Stimulated activated CD4-positive, alpha-beta T cell treated with anti-CD3 and anti-CD28 coated beads, Interleukin-4, amount 100 ng/mL, for 48 hours (primary cell): Measurements from ENCODE around the gene IPO4.

Source experiments
- DNase-seq, 2 donors: peaks; one replicate each; pipeline ENCODE4 v3.0.0-alpha.2; 2020; ENCODE audit warnings: low read depth in 2 of 2

Gene IPO4

DNA sequence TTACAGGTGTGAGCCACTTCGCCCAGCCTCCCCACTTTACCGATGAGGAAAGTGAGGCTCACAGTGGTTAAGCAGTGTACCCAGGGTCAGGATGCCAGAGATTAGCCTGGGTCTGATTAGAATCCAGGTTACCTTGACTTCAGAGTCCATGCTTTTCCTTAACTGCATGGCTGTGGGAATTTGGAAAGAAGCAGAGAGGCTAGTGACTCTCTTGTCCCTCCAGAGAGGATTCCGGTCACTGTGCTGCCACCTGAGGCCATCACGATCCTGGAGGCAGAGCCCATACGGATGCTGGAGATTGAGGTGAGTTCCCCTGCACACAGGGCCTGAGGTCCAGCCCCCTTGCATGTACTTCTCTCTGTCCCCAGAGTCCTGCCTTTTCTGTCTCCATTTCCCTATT lies 12.0 kb downstream of the IPO4 start:
- no peak for DNase-seq

DNA sequence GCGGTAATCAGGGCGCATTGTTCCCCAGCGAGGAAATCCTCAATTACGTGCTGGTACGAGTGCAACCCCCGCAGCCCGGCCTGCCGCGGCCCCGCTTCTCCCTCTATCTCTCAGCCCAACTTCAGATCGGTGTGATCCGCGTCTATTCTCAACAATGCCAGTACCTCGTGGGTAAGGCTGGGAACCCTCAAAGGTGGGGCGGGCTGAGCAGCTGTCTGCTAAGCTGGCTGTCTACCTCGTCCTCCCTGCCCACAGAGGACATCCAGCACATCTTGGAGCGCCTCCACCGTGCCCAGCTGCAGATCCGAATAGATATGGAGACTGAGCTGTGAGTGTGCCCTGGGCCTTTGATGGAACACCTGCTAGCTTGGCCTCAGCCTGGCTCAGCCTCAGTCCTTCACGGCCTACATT lies 15.7 kb downstream of the IPO4 start:
- DNase-seq: no peak

DNA sequence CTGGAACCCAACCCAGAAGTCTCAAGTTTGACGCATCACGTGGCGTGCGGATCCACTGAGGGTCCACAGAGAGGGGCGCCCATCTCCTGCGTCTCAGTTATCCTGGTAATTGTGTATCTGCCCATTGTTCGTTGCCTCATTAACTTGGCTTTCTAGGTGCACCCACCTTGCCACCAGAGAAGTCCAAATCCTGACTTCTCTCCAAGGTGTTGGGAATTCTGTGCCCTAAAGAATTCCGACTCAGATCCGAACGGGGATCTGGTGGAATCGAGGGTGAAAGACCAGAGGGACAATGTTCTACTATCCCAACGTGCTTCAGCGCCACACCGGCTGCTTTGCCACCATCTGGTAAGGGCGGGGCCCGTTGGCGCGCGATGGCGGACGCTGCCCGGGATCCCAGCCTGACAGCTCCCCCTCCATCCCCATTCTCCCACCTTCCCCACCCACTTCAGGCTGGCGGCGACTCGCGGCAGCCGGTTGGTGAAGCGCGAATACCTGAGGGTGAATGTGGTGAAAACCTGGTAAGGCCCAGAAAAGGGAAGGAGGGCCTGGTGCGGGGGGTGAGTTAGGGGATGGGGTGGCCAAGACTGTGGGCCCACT lies 16.3 kb downstream of the IPO4 start:
- DNase-seq: no peak

DNA sequence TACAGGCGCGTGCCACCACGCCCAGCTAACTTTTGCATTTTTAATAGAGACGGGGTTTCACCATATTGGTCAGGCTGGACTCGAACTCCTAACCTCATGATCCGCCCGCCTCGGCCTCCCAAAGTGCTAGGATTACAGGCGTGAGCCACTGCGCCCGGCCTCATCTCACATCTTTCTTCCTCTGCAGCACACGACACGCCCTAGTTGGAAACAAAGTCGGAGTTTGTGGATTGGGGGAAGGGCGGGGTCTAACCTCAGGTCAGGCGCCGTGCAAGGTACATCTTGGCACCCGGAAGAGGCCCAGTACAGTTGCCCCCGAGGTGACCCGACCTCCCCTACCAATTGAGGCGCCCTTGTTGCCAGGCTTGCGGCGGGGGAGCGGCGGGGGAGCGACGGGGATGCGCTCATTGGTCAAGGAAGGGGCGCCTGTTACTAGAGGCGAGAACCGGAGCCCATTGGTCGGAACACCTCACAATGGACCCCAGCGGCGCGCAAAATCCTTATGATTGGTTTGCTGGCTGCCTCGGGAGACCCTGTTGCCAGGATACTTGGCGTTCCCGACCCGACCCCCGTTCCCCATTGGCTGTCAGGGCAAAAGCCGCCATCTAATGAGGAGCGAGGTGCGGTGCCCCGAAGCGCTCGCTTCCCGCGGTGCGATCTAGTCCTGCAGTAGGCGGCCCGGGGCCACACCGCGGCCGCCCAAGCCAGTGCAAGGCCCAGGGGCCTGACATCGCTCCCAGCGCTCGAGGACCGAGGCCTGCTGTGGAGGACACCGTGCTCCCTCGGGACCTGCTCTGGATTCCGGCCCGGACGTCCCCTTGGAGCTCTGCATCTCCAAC lies 17.0 kb downstream of the IPO4 start, which contains the start of gene REC8:
Gene REC8, plus strand, starts transcription at position 659 of the 839 bp plus-strand sequence. CDS start 473 bp downstream, outside the sequence.
- peak; percentile 60 to 62 for DNase-seq

DNA sequence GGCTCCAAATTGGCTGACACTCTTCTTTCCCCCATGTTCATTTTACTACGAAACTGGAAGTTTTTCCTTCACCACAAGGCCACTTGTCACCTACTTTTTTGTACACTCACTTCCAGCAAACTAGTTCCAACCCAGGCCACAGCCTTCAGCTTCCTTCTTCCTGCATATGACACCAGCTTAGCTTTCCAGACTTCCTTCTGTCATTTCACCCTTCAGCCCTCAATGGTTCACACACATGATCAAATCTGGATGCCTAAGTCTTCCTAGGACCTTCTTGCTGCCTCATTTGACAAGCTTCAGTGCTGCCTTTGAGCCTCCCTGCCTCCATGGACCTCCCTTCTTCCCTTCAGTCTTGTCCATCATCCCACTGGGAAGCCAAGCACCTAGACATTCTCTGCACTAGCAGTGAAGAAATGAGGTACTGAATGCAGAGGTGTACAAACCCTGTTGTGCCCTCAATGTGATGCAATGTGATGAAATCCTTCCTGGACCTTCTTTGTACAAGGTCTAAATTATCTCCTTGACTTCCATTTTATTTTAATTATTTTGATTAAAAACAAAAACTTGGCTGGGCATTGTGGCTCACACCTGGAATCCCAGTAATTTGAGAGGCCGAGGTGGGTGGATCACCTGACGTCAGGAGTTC lies 21.0 kb downstream of the IPO4 start:
- DNase-seq: no peak

DNA sequence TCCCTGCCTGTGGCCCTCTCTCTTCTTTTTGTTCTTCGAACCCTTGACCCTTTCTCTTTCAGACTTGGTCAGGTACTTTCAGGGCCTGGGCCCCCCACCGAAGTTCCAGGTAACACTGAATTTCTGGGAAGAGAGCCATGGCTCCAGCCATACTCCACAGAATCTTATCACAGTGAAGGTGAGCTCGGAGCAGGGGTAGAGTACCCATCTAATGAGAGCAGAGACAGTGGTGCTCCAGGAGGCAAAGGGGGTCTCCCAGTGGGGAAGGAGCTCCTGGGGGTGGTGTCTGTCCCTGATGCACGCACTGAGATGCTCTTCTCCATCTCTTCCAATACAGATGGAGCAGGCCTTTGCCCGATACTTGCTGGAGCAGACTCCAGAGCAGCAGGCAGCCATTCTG lies 22.8 kb downstream of the IPO4 start:
- no peak for DNase-seq

DNA sequence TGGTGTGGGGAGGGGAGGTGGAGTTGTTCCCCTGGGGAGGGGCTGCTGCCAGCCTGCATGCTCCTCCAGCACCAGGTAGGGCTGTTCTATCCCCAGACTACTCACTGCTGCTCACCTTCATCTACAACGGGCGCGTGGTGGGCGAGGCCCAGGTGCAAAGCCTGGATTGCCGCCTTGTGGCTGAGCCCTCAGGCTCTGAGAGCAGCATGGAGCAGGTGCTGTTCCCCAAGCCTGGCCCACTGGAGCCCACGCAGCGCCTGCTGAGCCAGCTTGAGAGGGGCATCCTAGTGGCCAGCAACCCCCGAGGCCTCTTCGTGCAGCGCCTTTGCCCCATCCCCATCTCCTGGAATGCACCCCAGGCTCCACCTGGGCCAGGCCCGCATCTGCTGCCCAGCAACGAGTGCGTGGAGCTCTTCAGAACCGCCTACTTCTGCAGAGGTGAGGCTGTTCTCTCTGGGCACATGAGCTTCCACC lies 24.1 kb downstream of the IPO4 start:
- no peak for DNase-seq

DNA sequence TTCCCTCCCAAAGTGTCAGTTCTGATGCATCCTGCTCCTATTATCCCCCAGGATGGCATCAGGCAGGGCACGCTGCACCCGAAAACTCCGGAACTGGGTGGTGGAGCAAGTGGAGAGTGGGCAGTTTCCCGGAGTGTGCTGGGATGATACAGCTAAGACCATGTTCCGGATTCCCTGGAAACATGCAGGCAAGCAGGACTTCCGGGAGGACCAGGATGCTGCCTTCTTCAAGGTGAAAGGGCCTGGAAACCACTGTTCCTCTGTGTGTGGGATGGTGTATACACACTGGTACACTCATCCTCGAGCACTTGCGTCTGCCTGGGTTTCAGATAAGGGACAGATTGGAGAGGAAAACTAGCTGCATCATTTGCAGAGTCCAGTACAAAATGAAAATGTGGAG lies 26.5 kb downstream of the IPO4 start:
- DNase-seq: no peak

DNA sequence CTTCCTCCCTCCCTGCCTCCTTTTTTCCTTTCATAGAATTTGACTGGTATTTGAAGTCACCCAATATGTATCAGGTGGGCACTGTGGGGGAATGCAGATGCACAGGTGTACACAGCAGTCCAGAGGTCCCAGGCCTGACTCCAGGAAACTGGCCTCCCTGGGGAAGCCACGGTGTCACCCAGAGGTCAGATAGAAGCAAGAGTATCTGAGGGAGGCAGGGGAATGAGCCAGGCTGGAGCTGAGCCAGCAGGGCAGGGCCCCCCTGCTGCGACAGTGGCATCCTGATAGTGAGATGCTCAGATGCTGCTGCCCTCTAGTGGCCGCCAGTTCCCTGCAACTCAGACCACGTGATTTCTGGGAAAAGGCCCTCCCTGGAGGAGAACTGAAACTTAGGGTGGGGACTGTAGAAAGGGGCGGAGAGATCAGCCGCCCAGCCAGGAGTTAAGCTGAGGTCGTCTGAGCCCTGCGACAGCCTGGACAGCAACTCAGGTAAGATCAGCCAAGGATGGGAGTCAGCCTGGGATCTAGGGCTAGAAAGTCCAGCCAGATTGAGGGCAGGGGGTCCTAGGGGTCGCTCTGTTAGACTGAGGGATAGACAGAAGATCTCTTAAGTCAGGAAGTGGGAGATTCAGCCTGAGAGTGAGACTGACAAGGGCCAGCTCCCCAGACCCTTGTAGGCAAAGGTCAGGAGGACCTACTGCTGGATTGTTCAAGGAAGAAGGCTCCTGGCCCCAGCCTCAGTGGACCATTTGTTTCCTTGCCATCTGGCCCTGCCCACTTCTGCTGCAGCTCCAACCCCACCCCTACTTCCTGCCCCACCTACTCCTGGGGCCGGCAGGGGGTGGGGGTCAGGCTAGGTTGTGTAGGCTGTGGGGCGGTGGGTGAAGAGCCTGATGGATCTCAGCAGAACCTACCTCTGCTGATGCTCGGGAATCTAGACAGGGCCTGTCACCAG lies 27.5 kb downstream of the IPO4 start, which contains the start of gene IRF9:
Gene IRF9, plus strand, starts transcription at position 416 of the 955 bp plus-strand sequence. CDS start 880 bp downstream, outside the sequence.
- DNase-seq: peak; percentile 94 to 98

DNA sequence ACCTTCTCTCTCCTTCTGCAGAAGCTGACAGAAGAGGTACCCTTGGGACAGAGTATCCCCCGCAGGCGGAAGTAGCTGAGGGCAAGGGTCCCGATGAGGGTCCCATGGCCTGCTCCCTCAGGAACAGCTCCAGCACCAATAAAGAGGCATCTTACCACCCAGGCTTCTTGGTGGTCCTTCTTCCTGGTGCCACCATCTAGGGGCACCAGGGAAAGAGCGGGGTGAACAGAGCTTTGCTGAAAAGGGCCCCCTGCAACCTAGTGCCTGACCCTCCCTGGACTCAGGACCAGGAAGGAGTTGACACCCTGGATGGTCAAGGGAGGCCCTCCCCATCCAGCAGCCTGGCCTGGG lies 28.1 kb downstream of the IPO4 start:
- DNase-seq: no peak

DNA sequence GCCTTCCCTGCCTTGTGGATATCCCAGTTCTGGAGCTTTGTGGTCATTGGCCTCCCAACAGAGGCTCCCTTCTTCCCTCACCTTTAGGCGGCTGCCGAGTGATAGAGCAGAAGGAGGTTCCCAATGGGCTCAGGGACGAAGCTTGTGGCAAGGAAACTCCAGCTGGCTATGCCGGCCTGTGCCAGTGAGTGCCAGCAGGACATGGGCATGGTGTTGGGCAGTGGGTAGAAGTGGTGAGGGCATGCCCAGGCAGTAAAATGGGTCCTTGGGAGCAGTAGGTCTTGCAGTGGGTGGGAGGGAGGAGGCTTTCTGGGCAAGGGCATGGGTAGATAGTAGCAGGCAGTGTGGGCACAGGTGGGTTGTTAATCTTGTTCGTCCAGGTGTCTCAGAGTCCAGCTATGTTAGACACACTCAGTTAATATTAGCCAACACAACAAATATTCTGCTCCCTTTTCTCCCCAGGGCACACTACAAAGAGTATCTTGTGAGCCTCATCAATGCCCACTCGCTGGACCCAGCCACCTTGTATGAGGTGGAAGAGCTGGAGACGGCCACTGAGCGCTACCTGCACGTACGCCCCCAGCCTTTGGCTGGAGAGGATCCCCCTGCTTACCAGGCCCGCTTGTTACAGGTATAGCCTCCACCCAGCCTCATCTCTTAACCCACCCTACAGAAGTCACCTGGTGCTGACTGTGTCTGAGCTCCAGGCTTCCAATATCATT lies 28.7 kb downstream of the IPO4 start:
- no peak for DNase-seq

DNA sequence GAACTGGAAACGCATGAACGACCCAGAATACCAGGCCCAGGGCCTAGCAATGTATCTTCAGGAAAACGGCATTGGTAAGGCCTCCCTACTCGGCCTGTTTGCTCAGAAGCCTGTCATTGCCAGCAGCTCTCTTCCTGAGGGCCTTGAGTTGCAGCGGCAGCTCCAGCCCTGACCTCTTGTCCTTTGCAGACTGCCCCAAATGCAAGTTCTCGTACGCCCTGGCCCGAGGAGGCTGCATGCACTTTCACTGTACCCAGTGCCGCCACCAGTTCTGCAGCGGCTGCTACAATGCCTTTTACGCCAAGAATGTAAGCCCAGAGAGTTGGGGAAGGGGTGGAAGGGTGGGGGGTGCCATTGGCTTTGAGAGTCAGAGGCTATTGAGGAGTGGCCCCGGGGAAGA lies 31.3 kb downstream of the IPO4 start:
- DNase-seq: no peak

DNA sequence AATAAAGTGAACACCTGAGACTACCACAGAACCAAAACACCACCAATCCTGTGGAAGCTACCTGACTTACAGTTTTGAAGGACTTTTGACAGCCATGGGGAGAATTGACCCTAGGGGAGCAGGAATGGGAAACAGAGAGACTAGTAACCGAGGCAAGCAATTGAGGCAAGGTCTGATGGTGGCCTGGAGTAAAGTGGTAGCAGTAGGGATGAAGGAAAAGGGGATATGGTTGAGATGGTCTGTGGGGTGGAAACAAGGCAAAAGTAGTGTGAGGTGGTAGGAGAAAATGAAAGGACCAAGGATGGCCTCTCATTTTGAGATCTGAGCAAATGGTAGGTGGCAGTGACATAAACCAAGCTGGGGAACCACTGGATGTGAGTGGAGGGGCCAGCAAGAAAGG lies 31.8 kb downstream of the IPO4 start:
- DNase-seq: no peak

DNA sequence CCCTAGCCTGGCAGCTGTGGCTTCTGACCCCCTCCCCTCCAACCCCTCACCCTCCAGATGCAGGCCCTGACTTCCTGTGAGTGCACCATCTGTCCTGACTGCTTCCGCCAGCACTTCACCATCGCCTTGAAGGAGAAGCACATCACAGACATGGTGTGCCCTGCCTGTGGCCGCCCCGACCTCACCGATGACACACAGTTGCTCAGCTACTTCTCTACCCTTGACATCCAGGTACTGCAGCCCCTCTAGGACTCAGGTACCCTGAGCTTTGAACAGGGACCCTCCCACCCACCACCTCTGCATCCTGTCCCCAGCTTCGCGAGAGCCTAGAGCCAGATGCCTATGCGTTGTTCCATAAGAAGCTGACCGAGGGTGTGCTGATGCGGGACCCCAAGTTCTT lies 33.5 kb downstream of the IPO4 start:
- DNase-seq: no peak

DNA sequence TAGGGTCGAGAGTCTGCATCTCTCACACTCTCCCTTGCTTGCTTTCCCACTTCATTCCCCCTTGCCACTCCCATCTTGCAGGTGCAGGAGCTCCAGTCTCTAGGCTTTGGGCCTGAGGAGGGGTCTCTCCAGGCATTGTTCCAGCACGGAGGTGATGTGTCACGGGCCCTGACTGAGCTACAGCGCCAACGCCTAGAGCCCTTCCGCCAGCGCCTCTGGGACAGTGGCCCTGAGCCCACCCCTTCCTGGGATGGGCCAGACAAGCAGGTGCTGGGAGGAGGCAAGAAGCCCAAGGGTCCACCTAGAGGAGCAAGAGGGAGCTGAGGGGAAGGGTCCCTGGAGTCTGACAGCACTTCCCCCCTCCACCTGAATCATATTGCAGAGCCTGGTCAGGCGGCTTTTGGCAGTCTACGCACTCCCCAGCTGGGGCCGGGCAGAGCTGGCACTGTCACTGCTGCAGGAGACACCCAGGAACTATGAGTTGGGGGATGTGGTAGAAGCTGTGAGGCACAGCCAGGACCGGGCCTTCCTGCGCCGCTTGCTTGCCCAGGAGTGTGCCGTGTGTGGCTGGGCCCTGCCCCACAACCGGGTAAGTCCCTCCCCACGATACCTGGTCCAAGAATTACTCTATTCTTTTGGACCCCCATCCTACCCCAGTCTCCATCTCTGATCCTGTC lies 37.1 kb downstream of the IPO4 start:
- DNase-seq: no peak

DNA sequence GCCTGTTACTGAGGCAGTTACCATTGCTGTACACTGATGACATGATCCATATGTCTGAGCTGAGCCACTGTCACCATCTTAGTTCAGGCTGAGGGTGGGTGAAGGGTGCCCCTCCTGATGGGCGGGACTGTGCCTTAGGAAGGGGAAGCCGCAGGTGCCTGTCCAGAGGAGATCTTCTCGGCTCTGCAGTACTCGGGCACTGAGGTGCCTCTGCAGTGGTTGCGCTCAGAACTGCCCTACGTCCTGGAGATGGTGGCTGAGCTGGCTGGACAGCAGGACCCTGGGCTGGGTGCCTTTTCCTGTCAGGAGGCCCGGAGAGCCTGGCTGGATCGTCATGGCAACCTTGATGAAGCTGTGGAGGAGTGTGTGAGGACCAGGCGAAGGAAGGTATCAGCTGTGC lies 37.6 kb downstream of the IPO4 start:
- DNase-seq: no peak

DNA sequence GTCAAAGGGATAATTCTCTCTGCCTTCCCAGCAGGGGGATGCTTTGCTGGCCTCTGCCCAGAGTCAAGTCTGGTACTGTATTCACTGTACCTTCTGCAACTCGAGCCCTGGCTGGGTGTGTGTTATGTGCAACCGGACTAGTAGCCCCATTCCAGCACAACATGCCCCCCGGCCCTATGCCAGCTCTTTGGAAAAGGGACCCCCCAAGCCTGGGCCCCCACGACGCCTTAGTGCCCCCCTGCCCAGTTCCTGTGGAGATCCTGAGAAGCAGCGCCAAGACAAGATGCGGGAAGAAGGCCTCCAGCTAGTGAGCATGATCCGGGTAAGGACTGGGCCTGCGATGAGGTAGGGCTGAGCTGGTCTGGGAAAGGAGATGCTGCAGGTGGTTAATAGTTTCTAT lies 38.0 kb downstream of the IPO4 start:
- no peak for DNase-seq

DNA sequence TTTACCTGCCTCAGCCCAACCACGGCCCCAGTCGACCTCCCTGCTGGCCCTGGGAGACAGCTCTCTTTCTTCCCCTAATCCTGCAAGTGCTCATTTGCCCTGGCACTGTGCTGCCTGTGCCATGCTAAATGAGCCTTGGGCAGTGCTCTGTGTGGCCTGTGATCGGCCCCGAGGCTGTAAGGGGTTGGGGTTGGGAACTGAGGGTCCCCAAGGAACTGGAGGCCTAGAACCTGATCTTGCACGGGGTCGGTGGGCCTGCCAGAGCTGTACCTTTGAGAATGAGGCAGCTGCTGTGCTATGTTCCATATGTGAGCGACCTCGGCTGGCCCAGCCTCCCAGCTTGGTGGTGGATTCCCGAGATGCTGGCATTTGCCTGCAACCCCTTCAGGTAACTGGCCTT lies 38.6 kb downstream of the IPO4 start:
- DNase-seq: no peak

DNA sequence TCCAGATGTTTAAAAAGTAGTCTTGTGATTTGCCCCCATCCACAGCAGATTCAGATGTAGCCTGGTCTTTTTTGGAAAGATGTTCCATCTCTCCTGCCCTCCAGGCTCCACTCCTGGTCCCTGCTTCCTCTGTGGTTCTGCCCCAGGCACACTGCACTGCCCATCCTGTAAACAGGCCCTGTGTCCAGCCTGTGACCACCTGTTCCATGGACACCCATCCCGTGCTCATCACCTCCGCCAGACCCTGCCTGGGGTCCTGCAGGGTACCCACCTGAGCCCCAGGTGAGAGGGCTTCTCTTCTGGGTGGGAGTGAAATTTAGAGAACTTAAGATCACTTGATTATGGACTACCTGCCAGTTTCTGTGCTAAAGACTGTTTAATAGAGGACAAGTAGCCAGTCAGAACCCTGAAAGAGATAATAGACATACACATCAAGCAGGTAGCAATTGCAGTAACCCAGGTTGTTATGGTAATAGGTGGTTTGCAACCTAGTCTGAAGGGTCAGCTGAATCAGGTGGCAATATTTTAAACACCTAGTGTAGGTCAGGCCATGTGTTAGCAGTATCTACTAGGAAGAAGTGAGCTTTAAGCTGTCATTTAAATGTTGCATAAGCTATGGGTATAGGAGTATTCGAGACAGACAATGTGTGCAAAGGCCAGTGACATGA lies 39.2 kb downstream of the IPO4 start:
- DNase-seq: no peak
